ENCODE results near the gene TBC1D22A. TPM values are rescaled to one million over a fixed set of nuclear protein-coding genes. Genes with fewer than 3 reads are reported as not detected.
"Not testable (repeated sequence)": the region's sequence is repeated elsewhere in the genome, so short reads cannot be mapped to it uniquely, and the experiment has no call there.

The TBC1D22A gene
- total RNA-seq, 2 experiments from 2014 or later, result 36.0 to 38.0 TPM

- CTCF ChIA-PET, result no interaction called here
- H3K27me3 Mint-ChIP-seq, result no peaks in the 10 kb centered on the region
- H3K27ac Mint-ChIP-seq, result no peak overlapping the region
These were observed 349.5 kb downstream of the TBC1D22A start for GRCh38 chr22:47111626-47112581.

GRCh38 chr22:47112582-47112965 is 350.1 kb downstream of the TBC1D22A start:
- no peak overlapping the region for H3K27ac Mint-ChIP-seq
- peaks cover 8% of the 10 kb centered on the region for H3K36me3 Mint-ChIP-seq (ENCODE audit: low read depth)

More at GRCh38 chr22:47111626-47112581, 349.5 kb downstream of the TBC1D22A start:
- H3K9me3 Mint-ChIP-seq (ENCODE audit: low read depth), result no peaks in the 10 kb centered on the region
- no peak for ATAC-seq
- H3K36me3 Mint-ChIP-seq (ENCODE audit: low read depth), result peaks cover 8% of the 10 kb centered on the region
- H3K4me1 Mint-ChIP-seq, result peaks cover 7% of the 10 kb centered on the region
- POLR2A ChIA-PET, result interaction anchor here (0.6 kb wide), 1 partner anchor 142 kb away, joined by 9 read pairs; no protein-coding TSS in a partner anchor
- intact Hi-C loops (cut with DNase I, micrococcal nuclease), result no loop called here
- H3K4me3 Mint-ChIP-seq, result no peak overlapping the region
- DNase-seq, result no peak

GRCh38 chr22:47112994-47113852 is 350.8 kb downstream of the TBC1D22A start:
- no peaks in the 10 kb centered on the region for H3K27me3 Mint-ChIP-seq
- H3K27ac Mint-ChIP-seq, result no peak overlapping the region
- ChIA-PET CTCF (no interaction called here), POLR2A (interaction anchor here (0.6 kb wide), 1 partner anchor 141 kb away, joined by 9 read pairs; no protein-coding TSS in a partner anchor)
- intact Hi-C loops (cut with DNase I, micrococcal nuclease), result no loop called here
- ATAC-seq, result no peak
- H3K9me3 Mint-ChIP-seq (ENCODE audit: low read depth), result no peaks in the 10 kb centered on the region
- DNase-seq, result no peak
- no peak overlapping the region for H3K4me3 Mint-ChIP-seq
- peaks cover 8% of the 10 kb centered on the region for H3K36me3 Mint-ChIP-seq (ENCODE audit: low read depth)
- no peaks in the 10 kb centered on the region for H3K4me1 Mint-ChIP-seq

More at GRCh38 chr22:47112582-47112965, 350.1 kb downstream of the TBC1D22A start:
- ATAC-seq (no peak), DNase-seq (no peak)
- POLR2A ChIA-PET, result interaction anchor here (0.6 kb wide), 1 partner anchor 141 kb away, joined by 9 read pairs; no protein-coding TSS in a partner anchor
- CTCF ChIA-PET, result no interaction called here
- Mint-ChIP-seq H3K4me1 (peaks cover under 1% of the 10 kb centered on the region), H3K9me3 (ENCODE audit: low read depth) (no peaks in the 10 kb centered on the region), H3K4me3 (no peak overlapping the region), H3K27me3 (no peaks in the 10 kb centered on the region)
- intact Hi-C loops (cut with DNase I, micrococcal nuclease), result no loop called here

- CTCF ChIA-PET, result no interaction called here
- no peak overlapping the region for H3K27ac Mint-ChIP-seq
- no peak for ATAC-seq
These were observed 351.5 kb downstream of the TBC1D22A start for GRCh38 chr22:47113853-47114415.

GRCh38 chr22:47114813-47115517 is 352.5 kb downstream of the TBC1D22A start:
- Mint-ChIP-seq H3K36me3 (ENCODE audit: low read depth) (peaks cover 3% of the 10 kb centered on the region), H3K27me3 (no peaks in the 10 kb centered on the region), H3K9me3 (ENCODE audit: low read depth) (no peaks in the 10 kb centered on the region), H3K4me3 (no peak overlapping the region), H3K27ac (no peak overlapping the region), H3K4me1 (no peaks in the 10 kb centered on the region)
- ATAC-seq (no peak), DNase-seq (no peak)
- ChIA-PET POLR2A (no interaction called here), CTCF (no interaction called here)
- intact Hi-C loops (cut with DNase I, micrococcal nuclease), result no loop called here

More at GRCh38 chr22:47113853-47114415, 351.5 kb downstream of the TBC1D22A start:
- Mint-ChIP-seq H3K9me3 (ENCODE audit: low read depth) (no peaks in the 10 kb centered on the region), H3K4me1 (no peaks in the 10 kb centered on the region), H3K4me3 (no peak overlapping the region), H3K27me3 (no peaks in the 10 kb centered on the region), H3K36me3 (ENCODE audit: low read depth) (peaks cover 7% of the 10 kb centered on the region)
- POLR2A ChIA-PET, result no interaction called here
- no peak for DNase-seq
- intact Hi-C loops (cut with DNase I, micrococcal nuclease), result no loop called here

GRCh38 chr22:47115518-47115890 is 353.1 kb downstream of the TBC1D22A start:
- ATAC-seq, result no peak
- CTCF ChIA-PET, result no interaction called here
- Mint-ChIP-seq H3K9me3 (ENCODE audit: low read depth) (no peaks in the 10 kb centered on the region), H3K4me1 (no peaks in the 10 kb centered on the region), H3K36me3 (ENCODE audit: low read depth) (peaks cover 3% of the 10 kb centered on the region), H3K27me3 (no peaks in the 10 kb centered on the region), H3K27ac (no peak overlapping the region), H3K4me3 (no peak overlapping the region)
- intact Hi-C loops (cut with DNase I, micrococcal nuclease), result no loop called here
- POLR2A ChIA-PET, result no interaction called here
- no peak for DNase-seq

- POLR2A ChIA-PET, result no interaction called here
- ATAC-seq (no peak), DNase-seq (no peak)
- Mint-ChIP-seq H3K4me1 (no peaks in the 10 kb centered on the region), H3K4me3 (no peak overlapping the region), H3K27me3 (no peaks in the 10 kb centered on the region), H3K36me3 (ENCODE audit: low read depth) (peaks cover 3% of the 10 kb centered on the region), H3K27ac (no peak overlapping the region), H3K9me3 (ENCODE audit: low read depth) (no peaks in the 10 kb centered on the region)
- CTCF ChIA-PET, result no interaction called here
- intact Hi-C loops (cut with DNase I, micrococcal nuclease), result no loop called here
These were observed 353.5 kb downstream of the TBC1D22A start for GRCh38 chr22:47115921-47116320.

- no peaks in the 10 kb centered on the region for H3K36me3 Mint-ChIP-seq (ENCODE audit: low read depth)
- ChIA-PET POLR2A (no interaction called here), CTCF (no interaction called here)
- H3K9me3 Mint-ChIP-seq (ENCODE audit: low read depth), result no peaks in the 10 kb centered on the region
- DNase-seq (no peak), ATAC-seq (no peak)
- H3K27ac Mint-ChIP-seq, result no peak overlapping the region
- H3K4me3 Mint-ChIP-seq, result no peak overlapping the region
- intact Hi-C loops (cut with DNase I, micrococcal nuclease), result no loop called here
- H3K4me1 Mint-ChIP-seq, result no peaks in the 10 kb centered on the region
- H3K27me3 Mint-ChIP-seq, result no peaks in the 10 kb centered on the region
These were observed 354.2 kb downstream of the TBC1D22A start for GRCh38 chr22:47116426-47117341.

GRCh38 chr22:47117442-47117841 is 355.0 kb downstream of the TBC1D22A start:
- CTCF ChIA-PET; POLR2A ChIA-PET; H3K27ac Mint-ChIP-seq; intact Hi-C loops (cut with DNase I, micrococcal nuclease); DNase-seq; H3K4me1 Mint-ChIP-seq; H3K4me3 Mint-ChIP-seq; H3K27me3 Mint-ChIP-seq; ATAC-seq; H3K36me3 Mint-ChIP-seq (ENCODE audit: low read depth); H3K9me3 Mint-ChIP-seq (ENCODE audit: low read depth): not testable (repeated sequence)

GRCh38 chr22:47119181-47119580 is 356.7 kb downstream of the TBC1D22A start:
- Mint-ChIP-seq H3K4me1 (no peaks in the 10 kb centered on the region), H3K36me3 (ENCODE audit: low read depth) (no peaks in the 10 kb centered on the region), H3K9me3 (ENCODE audit: low read depth) (no peaks in the 10 kb centered on the region), H3K4me3 (no peak overlapping the region), H3K27me3 (no peaks in the 10 kb centered on the region), H3K27ac (no peak overlapping the region)
- ChIA-PET CTCF (no interaction called here), POLR2A (no interaction called here)
- intact Hi-C loops (cut with DNase I, micrococcal nuclease), result no loop called here
- no peak for DNase-seq
- ATAC-seq, result no peak

Data from activated CD4-positive, alpha-beta T cell treated with anti-CD3 and anti-CD28 coated beads for 36 hours (primary cell).